GM21381 (cell line): Measurements from ENCODE around the gene WWOX.

ENCODE experiments used
- ATAC-seq: cut with Tn5 transposase; IDR thresholded peaks from one replicate; pipeline ENCODE4 v1.9.1; 2021; ENCODE audit warnings: mild to moderate bottlenecking, moderate library complexity; ENCODE audit not compliant: unreplicated experiment

The WWOX gene

GRCh38 chr16:78812582-78812981 is 713.1 kb downstream of the WWOX start:
- no peak for ATAC-seq

GRCh38 chr16:78813661-78814311 is 714.3 kb downstream of the WWOX start:
- ATAC-seq: no peak

GRCh38 chr16:78815713-78816112 is 716.3 kb downstream of the WWOX start:
- ATAC-seq: no peak

- no peak for ATAC-seq
Measured at GRCh38 chr16:78816499-78817195, 717.2 kb downstream of the WWOX start.

- ATAC-seq: no peak
Measured at GRCh38 chr16:78817200-78817739, 717.8 kb downstream of the WWOX start.

GRCh38 chr16:78821335-78821734 is 721.9 kb downstream of the WWOX start:
- no peak for ATAC-seq

- no peak for ATAC-seq
Measured at GRCh38 chr16:78822509-78822908, 723.1 kb downstream of the WWOX start.

GRCh38 chr16:78823027-78823426 is 723.6 kb downstream of the WWOX start:
- no peak for ATAC-seq

- no peak for ATAC-seq
Measured at GRCh38 chr16:78829280-78829679, 729.8 kb downstream of the WWOX start.

GRCh38 chr16:78830599-78830998 is 731.1 kb downstream of the WWOX start:
- no peak for ATAC-seq

GRCh38 chr16:78832100-78832499 is 732.6 kb downstream of the WWOX start:
- no peak for ATAC-seq

GRCh38 chr16:78836802-78837491 is 737.5 kb downstream of the WWOX start:
- no peak for ATAC-seq

- ATAC-seq: no peak
Measured at GRCh38 chr16:78837706-78838105, 738.3 kb downstream of the WWOX start.

- no peak for ATAC-seq
Measured at GRCh38 chr16:78838276-78838675, 738.8 kb downstream of the WWOX start.

GRCh38 chr16:78842950-78843349 is 743.5 kb downstream of the WWOX start:
- ATAC-seq: no peak

- ATAC-seq: no peak
Measured at GRCh38 chr16:78843978-78844377, 744.5 kb downstream of the WWOX start.

- ATAC-seq: no peak
Measured at GRCh38 chr16:78844682-78845081, 745.2 kb downstream of the WWOX start.

- ATAC-seq: no peak
Measured at GRCh38 chr16:78851266-78851665, 751.8 kb downstream of the WWOX start.

- ATAC-seq: no peak
Measured at GRCh38 chr16:78852081-78852635, 752.7 kb downstream of the WWOX start.

GRCh38 chr16:78862022-78862421 is 762.6 kb downstream of the WWOX start:
- no peak for ATAC-seq

GRCh38 chr16:78866521-78866920 is 767.1 kb downstream of the WWOX start:
- no peak for ATAC-seq
